Gastroesophageal sphincter (tissue), 4 donors: ENCODE measurements around the gene SLC24A3. TPM values are rescaled to one million over a fixed set of nuclear protein-coding genes. Genes with fewer than 3 reads are reported as not detected.

Source experiments
- ATAC-seq: fragments of 150-250 bp; one replicate; pipeline ENCODE4 v1.9.1; 2016; ENCODE audit warnings: mild to moderate bottlenecking, moderate library complexity
- H3K27ac ChIP-seq, 4 donors: fragments of 200-600 bp; sonication (generic) in 3 of 4; 1 replicate in 3 of 4; 2 replicates in 1 of 4; pipeline ENCODE4 v1.5.1; 2016 to 2019
- H3K27me3 ChIP-seq: fragments of 200-600 bp; sonication (generic); one replicate; pipeline ENCODE4 v1.5.1; 2019
- H3K36me3 ChIP-seq, 2 donors: fragments of 200-600 bp; sonication (generic); one replicate each; pipeline ENCODE4 v1.5.1; 2019; ENCODE audit warnings: control low read depth in 1 of 2
- H3K4me1 ChIP-seq, 3 donors: fragments of 200-600 bp; sonication (generic); 1 replicate in 2 of 3; 2 replicates in 1 of 3; pipeline ENCODE4 v1.5.1; 2016 to 2019; ENCODE audit warnings: control low read depth in 2 of 3
- H3K4me3 ChIP-seq, 2 donors: fragments of 200-600 bp; sonication (generic); one replicate each; pipeline ENCODE4 v1.5.1; 2019; ENCODE audit warnings: mild to moderate bottlenecking in 1 of 2, moderate library complexity in 1 of 2
- H3K9me3 ChIP-seq, 3 donors: fragments of 200-600 bp; sonication (generic); one replicate each; pipeline ENCODE4 v1.5.1; 2017 to 2019; ENCODE audit warnings: control low read depth in 2 of 3
- CTCF ChIP-seq, 4 experiments: fragments of 200-600 bp in 2 of 4; fragments of 450-650 bp in 2 of 4; sonication (generic) in 1 of 4; IDR thresholded peaks; one replicate each; pipeline ENCODE4 v1.5.1; 2017 to 2019; ENCODE audit warnings: antibody characterized with exemption in 4 of 4, mild to moderate bottlenecking in 2 of 4, moderate library complexity in 2 of 4
- EP300 ChIP-seq: sonication (generic); formaldehyde crosslinking; IDR thresholded peaks from one replicate; pipeline ENCODE4 v1.6.1; 2017; ENCODE audit warnings: antibody characterized with exemption, mild to moderate bottlenecking
- POLR2A ChIP-seq, 2 donors: fragments of 450-650 bp; IDR thresholded peaks; one replicate each; pipeline ENCODE4 v1.6.1; 2017; ENCODE audit warnings: antibody characterized with exemption in 2 of 2, mild to moderate bottlenecking in 2 of 2, moderate library complexity in 1 of 2
- POLR2AphosphoS5 ChIP-seq: sonication (generic); formaldehyde crosslinking; IDR thresholded peaks from one replicate; pipeline ENCODE4 v1.6.1; 2017; ENCODE audit warnings: antibody characterized with exemption
- WGBS, 2 donors: methylation state at CpG; one replicate each; pipeline ENCODE4 v1.1.5; 2018; ENCODE audit warnings: low coverage in 1 of 2; 5-methylcytosine and 5-hydroxymethylcytosine counted together
- total RNA-seq, 4 donors: library from RNA; depleted of rRNA; stranded (reverse); fragments of >200 nt; gene quantifications; one replicate each; pipeline ENCODE4 v1.1.0, GENCODE V29; 2016

SLC24A3 gene
- total RNA-seq, 4 donors from 2014 or later = 2.7 to 13.5 (median 5.5) TPM

GRCh38 chr20:19658137-19658536 lies 445.7 kb downstream of the SLC24A3 start:
- H3K36me3 ChIP-seq = peaks cover 0 to 4% of the 10 kb centered on the region in 2 donors
- no peaks in the 10 kb centered on the region for H3K27me3 ChIP-seq
- no peak for ATAC-seq
- H3K27ac ChIP-seq = no peak overlapping the region
- no peak overlapping the region for H3K4me3 ChIP-seq
- 67 to 92% methylated on average over 10 of the region's 15 CpGs for WGBS, 2 donors
- TF ChIP-seq CTCF (IDR thresholded peaks at IDR 0.05) = no peak
- peaks cover 0 to 9% (median 4%) of the 10 kb centered on the region in 3 donors for H3K4me1 ChIP-seq
- no peaks in the 10 kb centered on the region for H3K9me3 ChIP-seq

- no peak for ATAC-seq
- Histone ChIP-seq H3K27ac (no peak overlapping the region), H3K27me3 (no peaks in the 10 kb centered on the region), H3K4me1 (peaks cover 0 to 9% (median 4%) of the 10 kb centered on the region in 3 donors), H3K36me3 (peaks cover 0 to 4% of the 10 kb centered on the region in 2 donors), H3K4me3 (no peak overlapping the region), H3K9me3 (no peaks in the 10 kb centered on the region)
- 65 to 86% methylated on average over 3 to 7 of the region's 7 CpGs for WGBS, 2 donors
- TF ChIP-seq EP300 (no peak), POLR2AphosphoS5 (no peak), CTCF (IDR thresholded peaks at IDR 0.05) (no peak), POLR2A (IDR thresholded peaks at IDR 0.05) (no peak)
Observed at GRCh38 chr20:19659448-19659847, 447.0 kb downstream of the SLC24A3 start.

- no peak overlapping the region for H3K4me3 ChIP-seq
- no peak overlapping the region for H3K27ac ChIP-seq
- 72 to 74% methylated on average over 7 to 9 of the region's 9 CpGs for WGBS, 2 donors
- H3K27me3 ChIP-seq = no peaks in the 10 kb centered on the region
- H3K4me1 ChIP-seq = peaks cover 0 to 9% (median 4%) of the 10 kb centered on the region in 3 donors
- H3K9me3 ChIP-seq = no peaks in the 10 kb centered on the region
- ATAC-seq = no peak
- TF ChIP-seq POLR2A (IDR thresholded peaks at IDR 0.05) (no peak), POLR2AphosphoS5 (no peak), EP300 (no peak), CTCF (IDR thresholded peaks at IDR 0.05) (no peak)
- H3K36me3 ChIP-seq = no peaks in the 10 kb centered on the region
Observed at GRCh38 chr20:19660808-19661378, 448.5 kb downstream of the SLC24A3 start.

GRCh38 chr20:19661717-19662636 lies 449.5 kb downstream of the SLC24A3 start:
- Histone ChIP-seq H3K27ac (no peak overlapping the region), H3K4me3 (no peak overlapping the region), H3K27me3 (no peaks in the 10 kb centered on the region), H3K9me3 (no peaks in the 10 kb centered on the region), H3K4me1 (peaks cover 0 to 9% (median 4%) of the 10 kb centered on the region in 3 donors), H3K36me3 (no peaks in the 10 kb centered on the region)
- peak; percentile 63 for ATAC-seq
- TF ChIP-seq EP300 = no peak
- peak; percentile 94 to 99 (median 96) for TF ChIP-seq CTCF (IDR thresholded peaks at IDR 0.05)
- WGBS, 2 donors = 33 to 49% methylated on average over 8 to 10 of the region's 19 CpGs

- H3K27ac ChIP-seq = no peak overlapping the region
- ATAC-seq = no peak
- no peaks in the 10 kb centered on the region for H3K27me3 ChIP-seq
- H3K36me3 ChIP-seq = no peaks in the 10 kb centered on the region
- TF ChIP-seq POLR2A (IDR thresholded peaks at IDR 0.05) (no peak), POLR2AphosphoS5 (no peak)
- WGBS, 2 donors = 40 to 64% methylated on average over 4 to 9 of the region's 9 CpGs
- H3K4me1 ChIP-seq = peaks cover 0 to 9% (median 4%) of the 10 kb centered on the region in 3 donors
- H3K4me3 ChIP-seq = no peak overlapping the region
- H3K9me3 ChIP-seq = no peaks in the 10 kb centered on the region
Observed at GRCh38 chr20:19662637-19662995, 450.2 kb downstream of the SLC24A3 start.
